HG03521 (cell line): ENCODE measurements around the gene SLC5A2.
"Not testable (repeated sequence)": the region's sequence is repeated elsewhere in the genome, so short reads cannot be mapped to it uniquely, and the experiment has no call there.

Experiments used
- ATAC-seq: cut with Tn5 transposase; IDR thresholded peaks from one replicate; pipeline ENCODE4 v1.9.1; 2021; ENCODE audit warnings: mild to moderate bottlenecking, moderate library complexity; ENCODE audit not compliant: unreplicated experiment

SLC5A2 gene

GRCh38 chr16:31523768-31524167 is 40.8 kb downstream of the SLC5A2 start:
- not testable (repeated sequence) for ATAC-seq

GRCh38 chr16:31525113-31525512 is 42.2 kb downstream of the SLC5A2 start:
- ATAC-seq: no peak

GRCh38 chr16:31527734-31528274 is 44.9 kb downstream of the SLC5A2 start, which contains the start of gene AHSP:
Gene AHSP (plus strand): TSS chr16:31527900. CDS start chr16:31528140, 240 bp downstream.
- no peak for ATAC-seq

GRCh38 chr16:31528523-31529107 is 45.7 kb downstream of the SLC5A2 start:
- no peak for ATAC-seq

GRCh38 chr16:31529108-31529936 is 46.4 kb downstream of the SLC5A2 start:
- ATAC-seq: no peak

- ATAC-seq: no peak
These were observed 47.0 kb downstream of the SLC5A2 start for GRCh38 chr16:31529937-31530312.

- ATAC-seq: no peak
These were observed 47.5 kb downstream of the SLC5A2 start for GRCh38 chr16:31530405-31530804.

GRCh38 chr16:31531096-31531495 is 48.2 kb downstream of the SLC5A2 start:
- no peak for ATAC-seq

GRCh38 chr16:31532120-31532519 is 49.2 kb downstream of the SLC5A2 start:
- no peak for ATAC-seq

- ATAC-seq: no peak
These were observed 50.0 kb downstream of the SLC5A2 start for GRCh38 chr16:31532896-31533295.

- no peak for ATAC-seq
These were observed 52.8 kb downstream of the SLC5A2 start for GRCh38 chr16:31535737-31536136.

- ATAC-seq: no peak
These were observed 54.0 kb downstream of the SLC5A2 start for GRCh38 chr16:31536804-31537361.

GRCh38 chr16:31537362-31538242 is 54.7 kb downstream of the SLC5A2 start:
- ATAC-seq: no peak

GRCh38 chr16:31538243-31538598 is 55.3 kb downstream of the SLC5A2 start:
- ATAC-seq: not testable (repeated sequence)

GRCh38 chr16:31539762-31540161 is 56.8 kb downstream of the SLC5A2 start:
- ATAC-seq: not testable (repeated sequence)
